ENCODE data around the gene GPR137.
A peak's percentile ranks its signal among the peaks of the same experiment; 100 is the strongest.

Gene GPR137

DNA sequence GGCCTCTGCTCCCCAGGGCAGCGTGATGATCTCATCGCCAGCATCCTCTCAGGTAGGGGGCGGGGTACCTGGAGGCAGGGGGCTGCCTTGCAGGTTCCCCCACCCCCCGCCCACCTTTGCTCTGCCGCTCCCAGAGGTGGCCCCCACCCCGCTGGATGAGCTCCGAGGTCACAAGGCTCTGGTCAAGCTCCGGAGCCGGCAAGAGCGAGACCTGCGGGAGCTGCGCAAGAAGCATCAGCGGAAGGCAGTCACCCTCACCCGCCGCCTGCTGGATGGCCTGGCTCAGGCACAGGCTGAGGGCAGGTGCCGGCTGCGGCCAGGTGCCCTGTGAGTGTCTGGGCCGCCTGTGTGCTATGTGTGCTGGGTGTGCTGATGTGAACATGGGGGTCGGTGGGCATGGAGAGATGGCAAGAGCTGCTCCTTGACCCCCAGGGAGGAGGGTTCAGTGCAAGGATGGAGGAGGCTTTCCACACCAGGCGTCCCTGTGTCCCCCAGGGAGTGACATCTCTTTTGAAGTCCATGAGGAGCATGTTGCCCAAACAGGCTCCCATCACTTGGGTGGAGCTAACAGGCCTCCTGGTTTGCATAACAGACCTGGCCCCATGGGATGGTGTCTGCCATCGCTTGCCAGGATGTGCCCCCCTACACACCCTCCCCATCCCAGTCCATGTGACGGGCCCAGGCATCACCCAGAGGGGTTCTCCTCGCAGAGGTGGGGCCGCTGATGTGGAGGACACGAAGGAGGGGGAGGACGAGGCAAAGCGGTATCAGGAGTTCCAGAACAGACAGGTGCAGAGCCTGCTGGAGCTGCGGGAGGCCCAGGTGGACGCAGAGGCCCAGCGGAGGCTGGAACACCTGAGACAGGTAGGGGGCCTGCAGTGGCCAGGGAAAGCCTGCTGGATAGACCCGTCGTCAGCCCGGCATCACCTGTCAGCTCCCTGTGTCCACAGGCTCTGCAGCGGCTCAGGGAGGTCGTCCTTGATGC, 20.2 kb upstream of the GPR137 start:
- no peak overlapping the region for H3K4me3 ChIP-seq (ENCODE audit: low read depth, low read length)
- TF ChIP-seq, protein P1, sequence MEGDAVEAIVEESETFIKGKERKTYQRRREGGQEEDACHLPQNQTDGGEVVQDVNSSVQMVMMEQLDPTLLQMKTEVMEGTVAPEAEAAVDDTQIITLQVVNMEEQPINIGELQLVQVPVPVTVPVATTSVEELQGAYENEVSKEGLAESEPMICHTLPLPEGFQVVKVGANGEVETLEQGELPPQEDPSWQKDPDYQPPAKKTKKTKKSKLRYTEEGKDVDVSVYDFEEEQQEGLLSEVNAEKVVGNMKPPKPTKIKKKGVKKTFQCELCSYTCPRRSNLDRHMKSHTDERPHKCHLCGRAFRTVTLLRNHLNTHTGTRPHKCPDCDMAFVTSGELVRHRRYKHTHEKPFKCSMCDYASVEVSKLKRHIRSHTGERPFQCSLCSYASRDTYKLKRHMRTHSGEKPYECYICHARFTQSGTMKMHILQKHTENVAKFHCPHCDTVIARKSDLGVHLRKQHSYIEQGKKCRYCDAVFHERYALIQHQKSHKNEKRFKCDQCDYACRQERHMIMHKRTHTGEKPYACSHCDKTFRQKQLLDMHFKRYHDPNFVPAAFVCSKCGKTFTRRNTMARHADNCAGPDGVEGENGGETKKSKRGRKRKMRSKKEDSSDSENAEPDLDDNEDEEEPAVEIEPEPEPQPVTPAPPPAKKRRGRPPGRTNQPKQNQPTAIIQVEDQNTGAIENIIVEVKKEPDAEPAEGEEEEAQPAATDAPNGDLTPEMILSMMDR (IDR thresholded peaks at IDR 0.05; ENCODE audit: low read depth, low read length) = no peak

DNA sequence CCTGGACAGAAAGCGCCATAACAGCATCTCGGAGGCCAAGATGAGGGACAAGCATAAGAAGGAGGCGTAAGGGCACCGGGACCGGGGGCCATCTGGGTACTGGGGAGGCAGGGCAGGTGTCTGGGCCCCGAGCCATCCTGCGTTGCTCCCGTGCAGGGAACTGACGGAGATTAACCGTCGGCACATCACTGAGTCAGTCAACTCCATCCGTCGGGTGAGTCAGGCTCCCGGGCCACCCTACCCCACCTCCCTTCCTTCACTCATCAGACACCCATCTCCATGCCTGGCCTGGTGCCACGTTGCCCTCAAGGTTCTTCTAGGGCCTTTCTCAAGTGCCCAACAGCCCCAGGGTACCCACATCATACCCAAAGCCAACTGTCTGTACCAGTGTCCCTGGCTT, 19.3 kb upstream of the GPR137 start:
- TF ChIP-seq, protein P1 (IDR thresholded peaks at IDR 0.05; ENCODE audit: low read depth, low read length) = no peak
- H3K4me3 ChIP-seq (ENCODE audit: low read depth, low read length) = no peak overlapping the region

DNA sequence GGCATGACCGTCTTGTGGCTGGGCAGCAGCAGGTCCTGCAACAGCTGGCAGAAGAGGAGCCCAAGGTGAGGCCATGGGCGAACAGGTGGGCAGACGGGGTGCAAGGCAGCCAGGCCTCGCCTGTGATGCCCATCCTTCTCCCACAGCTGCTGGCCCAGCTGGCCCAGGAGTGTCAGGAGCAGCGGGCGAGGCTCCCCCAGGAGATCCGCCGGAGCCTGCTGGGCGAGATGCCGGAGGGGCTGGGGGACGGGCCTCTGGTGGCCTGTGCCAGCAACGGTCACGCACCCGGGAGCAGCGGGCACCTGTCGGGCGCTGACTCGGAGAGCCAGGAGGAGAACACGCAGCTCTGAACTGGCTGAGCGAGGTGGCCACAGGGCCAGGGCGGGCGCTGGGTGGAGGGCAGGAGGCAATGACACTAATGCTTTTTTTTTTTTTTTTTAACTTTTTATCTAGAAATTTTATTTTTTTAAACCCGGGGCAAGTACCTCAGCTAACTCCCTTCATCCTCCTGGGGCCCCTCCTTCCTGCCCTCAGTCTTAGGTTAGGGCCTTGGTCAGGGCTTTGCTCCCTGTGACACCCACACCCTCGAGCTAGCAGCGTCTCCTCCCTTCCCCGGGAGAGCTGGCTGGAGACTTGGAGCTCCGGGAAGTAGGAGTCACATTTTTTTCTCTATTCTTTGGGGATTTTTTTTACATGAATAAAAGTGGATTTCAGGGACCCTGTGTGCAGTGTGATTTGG, 18.3 kb upstream of the GPR137 start:
- no peak overlapping the region for H3K4me3 ChIP-seq (ENCODE audit: low read depth, low read length)
- TF ChIP-seq, protein P1 (IDR thresholded peaks at IDR 0.05; ENCODE audit: low read depth, low read length) = no peak

DNA sequence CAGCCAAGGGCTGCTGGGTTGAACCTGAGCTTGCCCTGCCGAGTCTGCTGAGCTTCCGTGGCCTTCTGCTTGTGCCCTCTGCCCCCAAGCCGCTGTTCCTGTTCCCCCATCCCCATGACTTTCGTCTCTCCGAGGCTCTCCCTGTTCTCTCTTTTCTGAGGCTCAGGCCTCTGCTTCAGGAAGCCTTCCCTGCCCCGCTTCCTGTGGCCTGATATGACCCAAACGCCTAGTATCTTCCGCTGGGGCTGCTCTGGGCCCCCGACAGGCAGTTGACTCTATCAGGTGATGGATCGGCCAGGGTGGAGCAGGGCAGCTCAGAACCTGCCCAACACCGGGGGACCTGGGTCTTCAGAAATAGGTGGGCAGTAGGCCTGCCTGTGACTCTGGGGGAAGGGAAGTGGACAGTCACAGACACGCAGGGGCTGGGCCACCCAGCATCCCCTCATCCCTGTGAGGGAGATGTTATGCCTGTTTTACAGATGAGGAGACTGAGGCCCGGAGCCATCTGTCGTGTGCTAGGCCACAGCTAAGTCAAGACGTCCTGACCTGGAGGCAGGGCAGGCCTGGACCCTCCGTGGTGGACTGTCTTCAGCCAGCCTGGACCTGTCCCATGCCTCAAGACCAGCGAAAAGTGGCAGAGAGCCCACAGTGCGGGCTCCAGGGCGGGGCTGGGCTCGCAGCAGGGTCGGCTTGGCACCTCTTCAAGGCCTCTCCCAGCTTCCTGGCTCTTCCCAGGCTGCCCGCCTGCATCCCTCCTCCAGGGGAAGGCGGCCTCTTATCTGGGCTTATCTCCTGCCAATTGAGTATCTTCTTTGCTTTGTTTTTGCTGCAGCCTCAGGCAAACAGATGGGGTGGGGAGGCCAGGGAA, 17.4 kb upstream of the GPR137 start:
- TF ChIP-seq, protein P1 (IDR thresholded peaks at IDR 0.05; ENCODE audit: low read depth, low read length) = no peak
- peak overlapping the region; percentile 64 for H3K4me3 ChIP-seq (ENCODE audit: low read depth, low read length)

DNA sequence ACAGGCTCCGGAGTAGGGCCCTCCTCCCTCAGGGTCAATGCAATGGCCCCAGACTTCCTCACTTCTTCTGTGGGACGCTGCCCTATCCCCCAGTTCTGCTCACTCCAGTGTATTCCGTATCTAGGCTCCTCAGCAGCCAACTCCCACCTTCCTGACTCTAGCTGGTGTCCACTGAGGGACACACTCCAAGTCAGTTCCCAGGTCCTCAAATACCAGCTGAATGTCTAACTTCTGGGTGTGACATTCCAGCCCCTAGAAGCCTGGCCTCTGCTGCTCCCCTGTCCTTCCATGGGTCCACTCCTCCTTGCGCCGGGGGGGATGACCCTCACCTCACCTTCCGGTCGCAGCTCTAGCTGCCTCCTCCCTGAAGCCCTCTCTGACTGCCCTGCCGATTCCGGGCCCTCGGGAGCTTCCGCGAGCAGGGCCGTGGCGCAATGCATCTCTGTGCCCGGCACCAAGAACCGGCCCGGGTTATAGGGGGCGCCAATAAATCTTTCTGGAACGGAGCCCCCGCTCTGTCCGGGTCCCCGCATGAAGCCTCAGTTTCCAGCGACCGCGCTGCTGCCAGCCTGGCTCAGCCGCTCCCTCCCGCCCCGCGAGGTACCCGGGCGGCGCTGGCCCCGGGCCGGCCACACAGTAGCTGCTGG, 16.6 kb upstream of the GPR137 start:
- TF ChIP-seq, protein P1 (IDR thresholded peaks at IDR 0.05; ENCODE audit: low read depth, low read length) = no peak
- peak overlapping the region; percentile 64 for H3K4me3 ChIP-seq (ENCODE audit: low read depth, low read length)

DNA sequence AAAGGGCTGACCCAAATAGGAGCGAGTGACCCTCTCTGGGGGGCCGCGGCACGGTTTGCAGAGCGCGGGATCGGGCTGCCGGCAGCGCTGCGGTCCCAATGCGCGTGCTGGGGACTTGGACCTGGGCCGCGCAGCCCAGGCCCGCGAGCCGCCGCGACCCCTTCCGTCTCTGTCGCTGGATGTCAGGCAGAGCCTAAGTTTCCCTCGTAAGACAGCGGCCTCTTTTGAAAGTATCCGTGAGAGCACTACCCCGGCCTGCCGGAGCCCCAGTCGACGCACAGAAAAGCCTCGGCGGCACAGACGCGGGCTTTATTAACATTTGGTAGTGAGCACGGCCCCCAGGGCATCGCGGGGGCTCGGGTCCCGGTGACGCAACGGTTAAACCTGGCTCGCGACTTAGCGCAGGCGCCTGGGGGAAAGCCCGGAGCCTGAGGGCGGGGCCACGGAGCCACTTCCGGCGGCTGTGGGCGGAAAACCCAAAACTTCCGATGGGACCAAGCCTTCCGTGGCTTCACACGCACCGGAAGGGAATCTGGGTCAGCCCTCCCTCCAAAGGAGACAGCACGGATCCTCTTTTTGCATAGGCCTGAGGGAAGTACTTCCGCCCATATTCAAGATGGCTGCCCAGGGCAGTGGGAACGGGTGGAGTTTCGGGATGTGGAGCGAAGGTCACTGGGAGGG, 16.0 kb upstream of the GPR137 start:
- TF ChIP-seq, protein P1 (IDR thresholded peaks at IDR 0.05; ENCODE audit: low read depth, low read length) = no peak
- H3K4me3 ChIP-seq (ENCODE audit: low read depth, low read length) = peak overlapping the region; percentile 64
